GM23338 (cell line): Measurements from ENCODE around the gene CBX2. TPM values are rescaled to one million over a fixed set of nuclear protein-coding genes. Genes with fewer than 3 reads are reported as not detected.
A peak's percentile ranks its signal among the peaks of the same experiment; 100 is the strongest.

Experiments used
- ATAC-seq: fragments of 200-7000 bp; cut with Tn5 transposase; 3 replicates; pipeline ENCODE4 v1.9.1; 2020
- DNase-seq: peaks from one replicate; pipeline ENCODE4 v3.0.0-alpha.2; 2015; ENCODE audit warnings: low spot score
- H2AFZ ChIP-seq: fragments of 200-600 bp; sonication (generic); 2 replicates; pipeline ENCODE4 v1.8.0; 2016; ENCODE audit warnings: antibody characterized with exemption, mild to moderate bottlenecking, moderate library complexity
- H3F3A ChIP-seq: fragments of 200-600 bp; sonication (generic); replicated peaks from 2 replicates; pipeline ENCODE4 v1.8.0; 2017; ENCODE audit warnings: antibody characterized with exemption, mixed run types, low read depth
- H3K27ac ChIP-seq: fragments of 200-600 bp; sonication (generic); 2 replicates; pipeline ENCODE4 v1.6.1; 2016; ENCODE audit warnings: low read depth
- H3K27me3 ChIP-seq: fragments of 200-600 bp; sonication (generic); 2 replicates; pipeline ENCODE4 v1.8.0; 2016; ENCODE audit warnings: mild to moderate bottlenecking, mixed run types, moderate library complexity; ENCODE audit not compliant: insufficient read depth
- H3K36me3 ChIP-seq: fragments of 200-600 bp; sonication (generic); 2 replicates; pipeline ENCODE4 v1.8.0; 2016; ENCODE audit warnings: mild to moderate bottlenecking; ENCODE audit not compliant: insufficient read depth
- H3K4me1 ChIP-seq: fragments of 200-600 bp; sonication (generic); 2 replicates; pipeline ENCODE4 v1.8.0; 2016; ENCODE audit warnings: mild to moderate bottlenecking, moderate library complexity; ENCODE audit not compliant: insufficient read depth
- H3K4me2 ChIP-seq: fragments of 200-600 bp; sonication (generic); 2 replicates; pipeline ENCODE4 v1.7.1; 2017; ENCODE audit warnings: mixed run types
- H3K4me3 ChIP-seq: fragments of 200-600 bp; sonication (generic); 2 replicates; pipeline ENCODE4 v1.6.1; 2016; ENCODE audit warnings: mixed run types
- H3K79me2 ChIP-seq: fragments of 200-600 bp; sonication (generic); replicated peaks from 2 replicates; pipeline ENCODE4 v1.8.0; 2017; ENCODE audit warnings: mild to moderate bottlenecking; ENCODE audit not compliant: insufficient read depth
- H3K9me2 ChIP-seq: fragments of 200-600 bp; sonication (generic); 2 replicates; pipeline ENCODE4 v1.8.0; 2017; ENCODE audit not compliant: insufficient read depth
- H4K20me1 ChIP-seq: fragments of 200-600 bp; sonication (generic); replicated peaks from 2 replicates; pipeline ENCODE4 v1.8.0; 2017; ENCODE audit warnings: mild to moderate bottlenecking; ENCODE audit not compliant: insufficient read depth
- H3K27ac Mint-ChIP-seq: 2 replicates; pipeline ENCODE4 v1.8.0; 2020; ENCODE audit warnings: inconsistent platforms, mild to moderate bottlenecking, moderate library complexity, mixed read lengths
- H3K27me3 Mint-ChIP-seq: 3 replicates; pipeline ENCODE4 v1.8.0; 2022; ENCODE audit warnings: low read depth, mild to moderate bottlenecking, moderate library complexity, mixed read lengths, inconsistent platforms; ENCODE audit not compliant: insufficient read depth, poor library complexity
- H3K36me3 Mint-ChIP-seq: 3 replicates; pipeline ENCODE4 v1.8.0; 2021; ENCODE audit warnings: low read depth, mild to moderate bottlenecking, inconsistent platforms, moderate library complexity, mixed read lengths
- H3K4me1 Mint-ChIP-seq: 3 replicates; pipeline ENCODE4 v1.8.0; 2020; ENCODE audit warnings: mild to moderate bottlenecking, inconsistent platforms, mixed read lengths
- H3K4me3 Mint-ChIP-seq: 3 replicates; pipeline ENCODE4 v1.8.0; 2021; ENCODE audit warnings: moderate library complexity, mild to moderate bottlenecking, inconsistent platforms, mixed read lengths
- H3K9me3 Mint-ChIP-seq: 3 replicates; pipeline ENCODE4 v1.8.0; 2020; ENCODE audit warnings: moderate library complexity, mild to moderate bottlenecking, inconsistent platforms, mixed read lengths
- CREB1 ChIP-seq: fragments of 250-450 bp; sonication (Bioruptor Pico); IDR thresholded peaks from 2 replicates; pipeline ENCODE4 v1.5.0; 2020; ENCODE audit warnings: low read depth, mild to moderate bottlenecking, moderate library complexity
- CTCF ChIP-seq, 2 experiments: fragments of 200-600 bp in 1 of 2; sonication (generic) in 1 of 2; conservative IDR thresholded peaks; 2 replicates each; pipeline versions ENCODE4 v1.5.1 to v1.6.1; 2016 to 2017; ENCODE audit warnings: antibody characterized with exemption in 2 of 2, low read depth in 2 of 2, mild to moderate bottlenecking in 2 of 2, moderate library complexity in 1 of 2
- EZH2phosphoT487 ChIP-seq: fragments of 200-600 bp; sonication (generic); IDR thresholded peaks from one replicate; pipeline ENCODE4 v1.8.1; 2018; ENCODE audit warnings: antibody characterized with exemption; ENCODE audit not compliant: unreplicated experiment
- JUNB ChIP-seq: IDR thresholded peaks from one replicate; pipeline ENCODE4 v1.6.1; 2016; ENCODE audit warnings: antibody characterized with exemption; ENCODE audit not compliant: unreplicated experiment
- REST ChIP-seq: IDR thresholded peaks from one replicate; pipeline ENCODE4 v1.6.1; 2018; ENCODE audit warnings: antibody characterized with exemption; ENCODE audit not compliant: unreplicated experiment
- STAT1 ChIP-seq: IDR thresholded peaks from one replicate; pipeline ENCODE4 v1.6.1; 2016; ENCODE audit warnings: antibody characterized with exemption; ENCODE audit not compliant: unreplicated experiment
- ZNF114 ChIP-seq: fragments of 250-450 bp; sonication (Bioruptor Pico); IDR thresholded peaks from 2 replicates; pipeline ENCODE4 v1.5.0; 2020; ENCODE audit warnings: mild to moderate bottlenecking, moderate library complexity
- polyA plus RNA-seq: library from polyadenylated mRNA; unstranded; fragments of >200 nt; fragmentation: Nextera tagmentation; extraction: Ambion mirVana; gene quantifications from 2 replicates; pipeline ENCODE4 v1.2.1, GENCODE V29; 2016
- total RNA-seq: library from RNA; depleted of rRNA; stranded (reverse); fragments of >200 nt; shearing (Covaris generic); gene quantifications from 2 replicates; pipeline ENCODE4 v1.2.3, GENCODE V29; 2014
- TF ChIP-seq, protein P1 (sequence below): IDR thresholded peaks from 2 replicates; pipeline ENCODE4 v1.6.1; 2016; ENCODE audit warnings: antibody characterized with exemption

CBX2 gene
- total and polyA plus RNA-seq, 2 experiments from 2014 or later, result 26.6 to 114 TPM

- TF ChIP-seq, protein P1, sequence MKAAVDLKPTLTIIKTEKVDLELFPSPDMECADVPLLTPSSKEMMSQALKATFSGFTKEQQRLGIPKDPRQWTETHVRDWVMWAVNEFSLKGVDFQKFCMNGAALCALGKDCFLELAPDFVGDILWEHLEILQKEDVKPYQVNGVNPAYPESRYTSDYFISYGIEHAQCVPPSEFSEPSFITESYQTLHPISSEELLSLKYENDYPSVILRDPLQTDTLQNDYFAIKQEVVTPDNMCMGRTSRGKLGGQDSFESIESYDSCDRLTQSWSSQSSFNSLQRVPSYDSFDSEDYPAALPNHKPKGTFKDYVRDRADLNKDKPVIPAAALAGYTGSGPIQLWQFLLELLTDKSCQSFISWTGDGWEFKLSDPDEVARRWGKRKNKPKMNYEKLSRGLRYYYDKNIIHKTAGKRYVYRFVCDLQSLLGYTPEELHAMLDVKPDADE, result no peak
- TF ChIP-seq EZH2phosphoT487 (no peak), STAT1 (no peak), REST (no peak), JUNB (no peak)
These were observed 1.4 kb upstream of the CBX2 start (continued) for GRCh38 chr17:79776376-79777119.

DNA sequence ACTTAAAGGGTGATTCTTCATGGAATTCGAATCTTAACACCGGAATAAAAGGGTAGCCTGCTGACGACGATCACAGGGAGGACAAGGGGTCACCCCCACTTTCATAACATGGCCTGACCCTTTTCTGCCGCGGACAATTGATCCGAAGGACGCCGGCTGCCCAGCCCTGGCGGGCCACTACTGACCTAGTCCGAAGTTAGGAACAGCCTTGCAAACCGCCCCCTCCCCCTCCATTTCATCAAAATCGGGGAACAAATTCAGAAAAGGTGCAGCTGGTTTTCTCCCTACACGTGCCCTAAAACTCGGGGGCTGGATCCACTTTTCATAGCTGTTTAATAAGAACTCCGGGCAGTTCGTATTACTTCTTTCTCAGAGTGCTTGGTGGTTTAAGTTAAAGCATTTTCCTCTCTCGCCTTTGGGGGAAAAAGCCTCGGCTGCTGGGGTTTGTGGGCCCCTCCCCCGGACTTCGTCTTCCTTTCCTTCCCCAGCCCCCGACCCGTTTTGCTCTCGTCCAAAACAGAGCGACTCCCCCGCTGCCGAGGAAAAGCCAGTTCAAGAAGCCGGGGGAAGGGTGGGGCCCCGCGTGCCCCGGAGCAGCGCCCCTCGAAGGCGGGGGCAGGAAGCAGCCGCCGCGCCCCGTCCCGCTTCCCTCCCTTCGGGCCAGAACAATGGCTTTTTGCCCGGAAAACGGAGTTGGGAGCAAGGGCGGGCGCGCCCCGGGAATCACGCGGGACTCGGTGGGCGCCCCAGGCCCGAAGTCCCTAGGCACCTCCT lies 641 bp upstream of the CBX2 start:
- peak overlapping the region; percentile 54 for H3K4me3 ChIP-seq
- TF ChIP-seq EZH2phosphoT487 (no peak), CREB1 (CRISPR knock-in tag) (0 out of 2 replicates have a peak, but pooled peaks have one; percentile 53), ZNF114 (CRISPR knock-in tag) (no peak), CTCF (conservative IDR thresholded peaks at IDR 0.05; ENCODE audit: low read depth in 2 of 2) (peak; percentile 49 to 54), REST (no peak)
- H4K20me1 ChIP-seq, result peaks cover 27% of the 10 kb centered on the region
- H3K4me1 Mint-ChIP-seq, result peaks cover 44% of the 10 kb centered on the region
- peak; percentile 87 for DNase-seq
- H3K9me2 ChIP-seq, result no peaks in the 10 kb centered on the region
- H3K4me3 Mint-ChIP-seq, result peak overlapping the region; percentile 85
- H3K27ac ChIP-seq, result peak overlapping the region; percentile 83
- H3K9me3 Mint-ChIP-seq, result no peaks in the 10 kb centered on the region; the same call in 2 of the 3 replicates
- peaks cover 21% of the 10 kb centered on the region for H3K27me3 Mint-ChIP-seq
- peak overlapping the region; percentile 95 for H3K27ac Mint-ChIP-seq
- no peak overlapping the region for H2AFZ ChIP-seq
- peaks cover 12% of the 10 kb centered on the region for H3K27me3 ChIP-seq
- peaks cover 8% of the 10 kb centered on the region; the same call in 1 of the 2 replicates for H3K36me3 ChIP-seq
- peak; percentile 46 for ATAC-seq
- peaks cover 15% of the 10 kb centered on the region; the same call in 1 of the 2 replicates for H3F3A ChIP-seq
- H3K4me2 ChIP-seq, result peak overlapping the region; percentile 74
- peaks cover 35% of the 10 kb centered on the region for H3K36me3 Mint-ChIP-seq
- peaks cover 23% of the 10 kb centered on the region for H3K4me1 ChIP-seq
- peaks cover 30% of the 10 kb centered on the region for H3K79me2 ChIP-seq
